ENCODE measurements around the gene AREG. TPM values are rescaled to one million over a fixed set of nuclear protein-coding genes. Genes with fewer than 3 reads are reported as not detected.
A peak's percentile ranks its signal among the peaks of the same experiment; 100 is the strongest.

The AREG gene
- total RNA-seq, 1 experiment from 2014 or later = 0.54 TPM

- peak overlapping the region in 1 of 2 experiments; percentile 40; a peak in 2 of 4 replicates for H3K4me3 ChIP-seq (ENCODE audit: low read depth in 2 of 2, low read length in 2 of 2)
- DNase-seq (ENCODE audit: low read depth, low spot score) = no peak
- BruUV-seq (replicated peaks) = no TSS peak
Observed at GRCh38 chr4:74446193-74446868, 1.4 kb downstream of the AREG start.

GRCh38 chr4:74446896-74447295, 2.0 kb downstream of the AREG start:
- in situ Hi-C loops (cut with HindIII; ENCODE audit: low pct_unique_long_range_greater_than_20kb, low sequenced_read_pairs) = no loop called here
- no peaks in the 10 kb centered on the region for H3K9me3 ChIP-seq (ENCODE audit: control insufficient read depth, insufficient read depth, low read depth, low read length)
- H3K4me1 ChIP-seq (ENCODE audit: control insufficient read depth, insufficient read depth, low read length) = no peaks in the 10 kb centered on the region
- TF ChIP-seq SIN3A (IDR thresholded peaks at IDR 0.05; ENCODE audit: borderline replicate concordance, insufficient read depth, low read depth, low read length) (no peak), REST (IDR thresholded peaks at IDR 0.05; ENCODE audit: insufficient read depth in 1 of 2, low read depth in 2 of 2, low read length in 1 of 2) (no peak), CTCF (IDR thresholded peaks at IDR 0.05) (no peak), POLR2AphosphoS5 (IDR thresholded peaks at IDR 0.05; ENCODE audit: low read depth, low read length) (no peak), TCF7L2 (IDR thresholded peaks at IDR 0.05; ENCODE audit: low read depth, low read length) (no peak)
- ChIA-PET POLR2A (no interaction called here), CTCF (no interaction called here)
- intact Hi-C loops (cut with micrococcal nuclease; ENCODE audit: unreplicated experiment) = no loop called here
- no peak for DNase-seq (ENCODE audit: low read depth, low spot score)
- no peak for ATAC-seq
- no TSS peak for BruUV-seq (replicated peaks)
- H3K4me3 ChIP-seq (ENCODE audit: low read depth in 2 of 2, low read length in 2 of 2) = peak overlapping the region in 1 of 2 experiments; percentile 40; a peak in 2 of 4 replicates
- H3K36me3 ChIP-seq (ENCODE audit: control insufficient read depth, insufficient read depth, low read length) = peaks cover 3% of the 10 kb centered on the region; the same call in 1 of the 2 replicates
- H3K27me3 ChIP-seq (ENCODE audit: control insufficient read depth, insufficient read depth, low read length) = no peaks in the 10 kb centered on the region; the same call in 1 of the 2 replicates
- H3K27ac ChIP-seq (ENCODE audit: low read length) = no peak overlapping the region

More at GRCh38 chr4:74446193-74446868, 1.4 kb downstream of the AREG start:
- no peak for ATAC-seq
- ChIA-PET CTCF (no interaction called here), POLR2A (no interaction called here)
- Histone ChIP-seq H3K27me3 (ENCODE audit: control insufficient read depth, insufficient read depth, low read length) (no peaks in the 10 kb centered on the region; the same call in 1 of the 2 replicates), H3K4me1 (ENCODE audit: control insufficient read depth, insufficient read depth, low read length) (no peaks in the 10 kb centered on the region), H3K27ac (ENCODE audit: low read length) (no peak overlapping the region), H3K9me3 (ENCODE audit: control insufficient read depth, insufficient read depth, low read depth, low read length) (no peaks in the 10 kb centered on the region), H3K36me3 (ENCODE audit: control insufficient read depth, insufficient read depth, low read length) (peaks cover 3% of the 10 kb centered on the region; the same call in 1 of the 2 replicates)
- intact Hi-C loops (cut with micrococcal nuclease; ENCODE audit: unreplicated experiment) (no loop called here), in situ Hi-C loops (cut with HindIII; ENCODE audit: low pct_unique_long_range_greater_than_20kb, low sequenced_read_pairs) (no loop called here)
- TF ChIP-seq SIN3A (IDR thresholded peaks at IDR 0.05; ENCODE audit: borderline replicate concordance, insufficient read depth, low read depth, low read length) = no peak
- no peak for TF ChIP-seq TCF7L2 (IDR thresholded peaks at IDR 0.05; ENCODE audit: low read depth, low read length)
- no peak for TF ChIP-seq REST (IDR thresholded peaks at IDR 0.05; ENCODE audit: insufficient read depth in 1 of 2, low read depth in 2 of 2, low read length in 1 of 2)
- TF ChIP-seq POLR2AphosphoS5 (IDR thresholded peaks at IDR 0.05; ENCODE audit: low read depth, low read length) = no peak
- no peak for TF ChIP-seq CTCF (IDR thresholded peaks at IDR 0.05)

Measured in Panc1 (cell line).